Testis (tissue), 2 donors: ENCODE measurements around the gene PSMD13.
A peak's percentile ranks its signal among the peaks of the same experiment; 100 is the strongest.

Source experiments
- POLR2A ChIP-seq: fragments of 450-650 bp; IDR thresholded peaks from one replicate; pipeline ENCODE4 v1.6.1; 2017; ENCODE audit warnings: antibody characterized with exemption, mild to moderate bottlenecking, moderate library complexity
- TF ChIP-seq, protein P1 (sequence below), 3 experiments: fragments of 450-650 bp in 2 of 3; fragments of 200-600 bp in 1 of 3; sonication (generic) in 1 of 3; IDR thresholded peaks; one replicate each; pipeline ENCODE4 v1.5.1; 2016 to 2019; ENCODE audit warnings: antibody characterized with exemption in 3 of 3, mild to moderate bottlenecking in 2 of 3, moderate library complexity in 1 of 3

DNA sequence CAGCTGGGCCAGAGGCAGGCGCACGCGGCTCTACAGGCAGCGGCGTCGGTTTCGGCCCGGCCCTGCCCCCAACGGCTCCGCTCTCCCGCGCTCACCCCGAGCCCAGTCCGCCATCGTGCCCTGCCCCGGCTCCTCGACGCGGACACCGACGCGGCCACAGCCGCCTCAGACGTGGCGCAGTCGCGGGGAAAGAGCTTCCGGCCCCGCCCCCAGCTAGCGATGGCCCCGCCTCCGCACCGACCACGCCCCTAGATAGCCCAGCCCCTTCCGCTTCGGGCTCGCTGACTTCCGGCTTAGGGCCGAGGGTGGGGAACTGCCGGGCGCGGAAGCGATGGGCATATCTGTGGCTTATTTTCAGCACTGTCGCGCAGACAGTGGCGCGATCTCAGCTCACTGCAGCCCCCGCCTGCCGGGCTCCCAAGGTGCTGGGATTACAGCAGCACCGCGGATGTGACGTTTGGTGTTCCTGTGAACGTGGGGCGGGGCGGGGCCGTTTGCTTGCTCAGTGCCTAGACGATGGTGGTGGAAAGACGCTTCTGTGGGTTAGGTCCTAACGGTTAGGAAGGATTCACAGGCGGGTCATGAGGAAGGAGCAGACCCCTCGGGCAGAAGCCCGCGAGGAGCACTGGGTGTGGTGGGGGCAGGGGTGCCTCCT is 29.4 kb upstream of the PSMD13 start, which contains the start of the genes BET1L and RIC8A:
- peak; percentile 76 for TF ChIP-seq POLR2A
- TF ChIP-seq, protein P1, sequence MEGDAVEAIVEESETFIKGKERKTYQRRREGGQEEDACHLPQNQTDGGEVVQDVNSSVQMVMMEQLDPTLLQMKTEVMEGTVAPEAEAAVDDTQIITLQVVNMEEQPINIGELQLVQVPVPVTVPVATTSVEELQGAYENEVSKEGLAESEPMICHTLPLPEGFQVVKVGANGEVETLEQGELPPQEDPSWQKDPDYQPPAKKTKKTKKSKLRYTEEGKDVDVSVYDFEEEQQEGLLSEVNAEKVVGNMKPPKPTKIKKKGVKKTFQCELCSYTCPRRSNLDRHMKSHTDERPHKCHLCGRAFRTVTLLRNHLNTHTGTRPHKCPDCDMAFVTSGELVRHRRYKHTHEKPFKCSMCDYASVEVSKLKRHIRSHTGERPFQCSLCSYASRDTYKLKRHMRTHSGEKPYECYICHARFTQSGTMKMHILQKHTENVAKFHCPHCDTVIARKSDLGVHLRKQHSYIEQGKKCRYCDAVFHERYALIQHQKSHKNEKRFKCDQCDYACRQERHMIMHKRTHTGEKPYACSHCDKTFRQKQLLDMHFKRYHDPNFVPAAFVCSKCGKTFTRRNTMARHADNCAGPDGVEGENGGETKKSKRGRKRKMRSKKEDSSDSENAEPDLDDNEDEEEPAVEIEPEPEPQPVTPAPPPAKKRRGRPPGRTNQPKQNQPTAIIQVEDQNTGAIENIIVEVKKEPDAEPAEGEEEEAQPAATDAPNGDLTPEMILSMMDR (IDR thresholded peaks at IDR 0.05): peak in 1 of 3 experiments; percentile 32
